Keratinocyte (primary cell): ENCODE data around the gene CENPO. TPM values are rescaled to one million over a fixed set of nuclear protein-coding genes. Genes with fewer than 3 reads are reported as not detected.

Source experiments
- DNase-seq: peaks from one replicate; pipeline ENCODE4 v3.0.0-alpha.2; 2011; ENCODE audit warnings: low read depth, missing footprints, low spot score
- FAIRE-seq: peaks from 2 replicates; lab custom pipeline; 2011; peaks lifted over from hg19 to GRCh38; lab: Jason Lieb, UNC
- H2AFZ ChIP-seq: 2 replicates; pipeline ENCODE4 v1.6.0; 2012; ENCODE audit warnings: low read length, control low read depth, inconsistent platforms; ENCODE audit not compliant: control insufficient read depth
- H3K27ac ChIP-seq: 2 replicates; pipeline ENCODE4 v1.5.1; 2011; ENCODE audit warnings: low read length; ENCODE audit not compliant: control insufficient read depth, insufficient read depth
- H3K27me3 ChIP-seq: 3 replicates; pipeline ENCODE4 v1.6.0; 2011; ENCODE audit warnings: low read length; ENCODE audit not compliant: control insufficient read depth, insufficient read depth; ENCODE audit errors: extremely low read depth
- H3K36me3 ChIP-seq, 2 experiments: 2 replicates in 1 of 2; 3 replicates in 1 of 2; pipeline ENCODE4 v1.5.1; 2011; ENCODE audit warnings: low read length in 2 of 2, mild to moderate bottlenecking in 1 of 2; ENCODE audit not compliant: control insufficient read depth in 2 of 2, insufficient read depth in 2 of 2; ENCODE audit errors: extremely low read depth in 1 of 2
- H3K4me1 ChIP-seq: 3 replicates; pipeline ENCODE4 v1.5.1; 2011; ENCODE audit warnings: low read length; ENCODE audit not compliant: control insufficient read depth, insufficient read depth; ENCODE audit errors: extremely low read depth
- H3K4me2 ChIP-seq: 3 replicates; pipeline ENCODE4 v1.6.0; 2011; ENCODE audit warnings: low read depth, low read length; ENCODE audit not compliant: control insufficient read depth, insufficient read depth; ENCODE audit errors: extremely low read depth
- H3K4me3 ChIP-seq, 3 experiments: fragments of 200-600 bp in 1 of 3; sonication (generic) in 1 of 3; 2 replicates in 2 of 3; 3 replicates in 1 of 3; pipeline ENCODE4 v1.5.1; 2011 to 2016; ENCODE audit warnings: low read length in 3 of 3, mild to moderate bottlenecking in 3 of 3, control low read depth in 2 of 3, inconsistent platforms in 1 of 3, low read depth in 1 of 3, mixed read lengths in 1 of 3, mixed run types in 1 of 3, moderate library complexity in 1 of 3; ENCODE audit not compliant: control insufficient read depth in 2 of 3, insufficient read depth in 2 of 3; ENCODE audit errors: extremely low read depth in 1 of 3
- H3K79me2 ChIP-seq: 2 replicates; pipeline ENCODE4 v1.6.0; 2012; ENCODE audit warnings: low read length; ENCODE audit not compliant: control insufficient read depth, insufficient read depth
- H3K9ac ChIP-seq: 3 replicates; pipeline ENCODE4 v1.6.0; 2011; ENCODE audit warnings: low read length; ENCODE audit not compliant: control insufficient read depth, insufficient read depth; ENCODE audit errors: extremely low read depth
- H3K9me1 ChIP-seq: 3 replicates; pipeline ENCODE4 v1.6.0; 2011; ENCODE audit warnings: low read length; ENCODE audit not compliant: control insufficient read depth, insufficient read depth; ENCODE audit errors: extremely low read depth
- H3K9me3 ChIP-seq: 2 replicates; pipeline ENCODE4 v1.5.1; 2012; ENCODE audit warnings: low read depth, low read length; ENCODE audit not compliant: control insufficient read depth
- H4K20me1 ChIP-seq: 3 replicates; pipeline ENCODE4 v1.6.0; 2011; ENCODE audit warnings: low read length; ENCODE audit not compliant: control insufficient read depth, insufficient read depth; ENCODE audit errors: extremely low read depth
- EZH2 ChIP-seq: IDR thresholded peaks from one replicate; pipeline ENCODE4 v1.6.1; 2012; ENCODE audit warnings: inconsistent platforms, mild to moderate bottlenecking, low read length, moderate library complexity
- dilution Hi-C: fragments of 300-500 bp; cut with MboI; formaldehyde crosslinking; loops from one replicate; pipeline ENCODE4 v1.7.0; 2020; ENCODE audit warnings: low sequenced_read_pairs; ENCODE audit not compliant: extremely low pct_ligation_motif_present
- polyA plus RNA-seq, 5 experiments: library from polyadenylated mRNA; depleted of rRNA in 3 of 5; stranded (reverse) in 3 of 5; stranded (forward) in 1 of 5; unstranded in 1 of 5; fragments of >200 nt; gene quantifications; 1 replicate in 1 of 5; 2 replicates in 3 of 5; 3 replicates in 1 of 5; pipeline versions ENCODE4 v1.2.1 to v1.2.3, GENCODE V29; 2011 to 2012; ENCODE audit warnings: missing spikeins in 2 of 5, low read depth in 1 of 5, low replicate concordance in 1 of 5
- TF ChIP-seq, protein P1 (sequence below), 3 experiments: IDR thresholded peaks in 1 of 3; conservative IDR thresholded peaks in 1 of 3; optimal IDR thresholded peaks in 1 of 3; 2 replicates in 2 of 3; 3 replicates in 1 of 3; pipeline versions ENCODE3 to v1.5.1; 2011; ENCODE audit warnings: low read length in 3 of 3, mild to moderate bottlenecking in 3 of 3, moderate library complexity in 2 of 3, control low read depth in 1 of 3, inconsistent platforms in 1 of 3; ENCODE audit not compliant: insufficient read depth in 2 of 3; ENCODE audit errors: extremely low read depth in 1 of 3

CENPO gene
- polyA plus RNA-seq, 1 donor (not counting 4 experiments of a cell fraction or from before 2014, with no cell fraction given) = 12.1 TPM

DNA sequence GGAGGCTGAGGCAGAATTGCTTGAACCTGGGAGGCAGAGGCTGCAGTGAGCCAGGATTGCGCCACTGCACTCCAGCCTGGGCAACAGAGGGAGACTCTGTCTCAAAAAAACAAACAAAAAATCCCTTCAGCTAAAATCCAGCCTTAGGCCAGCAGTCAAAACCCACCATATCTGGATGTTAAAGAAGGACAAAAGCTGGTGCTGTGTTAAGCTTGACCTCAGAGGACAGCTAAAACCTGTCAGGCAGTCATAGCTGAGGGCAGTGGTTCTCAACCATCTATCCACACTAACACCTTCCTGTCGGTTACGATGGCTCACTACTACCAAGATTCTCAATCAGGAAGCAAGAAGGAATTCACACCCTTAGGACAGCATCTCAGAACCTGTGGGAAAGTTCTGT, 9.6 kb upstream of the CENPO start:
- Histone ChIP-seq H3K27me3 (no peaks in the 10 kb centered on the region), H3K4me3 (no peak overlapping the region), H3K9me1 (no peaks in the 10 kb centered on the region), H4K20me1 (no peaks in the 10 kb centered on the region), H3K4me1 (no peaks in the 10 kb centered on the region), H3K79me2 (no peaks in the 10 kb centered on the region), H2AFZ (no peak overlapping the region), H3K27ac (no peak overlapping the region), H3K36me3 (no peaks in the 10 kb centered on the region), H3K9me3 (no peaks in the 10 kb centered on the region), H3K4me2 (no peak overlapping the region), H3K9ac (no peak overlapping the region)
- DNase-seq (no peak), FAIRE-seq (no peak)
- dilution Hi-C loops = no loop called here
- no peak for TF ChIP-seq EZH2
- TF ChIP-seq, protein P1, sequence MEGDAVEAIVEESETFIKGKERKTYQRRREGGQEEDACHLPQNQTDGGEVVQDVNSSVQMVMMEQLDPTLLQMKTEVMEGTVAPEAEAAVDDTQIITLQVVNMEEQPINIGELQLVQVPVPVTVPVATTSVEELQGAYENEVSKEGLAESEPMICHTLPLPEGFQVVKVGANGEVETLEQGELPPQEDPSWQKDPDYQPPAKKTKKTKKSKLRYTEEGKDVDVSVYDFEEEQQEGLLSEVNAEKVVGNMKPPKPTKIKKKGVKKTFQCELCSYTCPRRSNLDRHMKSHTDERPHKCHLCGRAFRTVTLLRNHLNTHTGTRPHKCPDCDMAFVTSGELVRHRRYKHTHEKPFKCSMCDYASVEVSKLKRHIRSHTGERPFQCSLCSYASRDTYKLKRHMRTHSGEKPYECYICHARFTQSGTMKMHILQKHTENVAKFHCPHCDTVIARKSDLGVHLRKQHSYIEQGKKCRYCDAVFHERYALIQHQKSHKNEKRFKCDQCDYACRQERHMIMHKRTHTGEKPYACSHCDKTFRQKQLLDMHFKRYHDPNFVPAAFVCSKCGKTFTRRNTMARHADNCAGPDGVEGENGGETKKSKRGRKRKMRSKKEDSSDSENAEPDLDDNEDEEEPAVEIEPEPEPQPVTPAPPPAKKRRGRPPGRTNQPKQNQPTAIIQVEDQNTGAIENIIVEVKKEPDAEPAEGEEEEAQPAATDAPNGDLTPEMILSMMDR (optimal IDR thresholded peaks at IDR 0.05 in 1 of 3, IDR thresholded peaks at IDR 0.05 in 1 of 3, conservative IDR thresholded peaks at IDR 0.05 in 1 of 3; ENCODE audit: extremely low read depth in 1 of 3, insufficient read depth in 2 of 3, low read length in 3 of 3) = no peak

DNA sequence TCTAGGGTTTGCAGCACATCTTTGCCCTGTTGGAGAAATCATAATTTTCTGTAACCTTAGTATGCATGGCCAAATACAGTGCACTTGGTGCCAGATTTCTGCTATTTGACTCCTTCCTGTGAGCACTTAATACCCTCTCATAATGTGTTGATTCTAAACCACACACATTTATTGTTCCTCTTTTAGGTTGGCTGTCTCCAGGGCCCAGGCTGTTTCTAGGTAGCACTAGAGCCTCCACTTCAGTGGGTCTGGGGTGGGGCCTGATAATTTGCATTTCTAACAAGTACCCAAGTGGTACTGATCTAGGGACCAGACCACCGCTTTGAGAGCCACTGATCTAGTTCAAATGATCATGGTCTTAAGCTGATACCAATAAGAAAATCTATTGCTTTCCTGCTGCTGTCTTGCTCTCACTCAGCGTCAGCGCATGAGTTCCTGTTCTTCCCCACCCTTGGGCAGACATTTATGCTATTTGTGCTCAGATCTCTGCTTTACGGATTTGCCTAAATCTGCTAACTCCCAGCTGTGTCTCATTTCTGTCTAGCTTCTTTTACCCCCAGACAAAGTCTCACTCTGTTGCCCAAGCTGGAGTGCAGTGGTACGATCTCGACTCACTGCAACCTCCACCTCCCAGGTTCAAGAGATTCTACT, 7.4 kb upstream of the CENPO start:
- TF ChIP-seq, protein P1 (optimal IDR thresholded peaks at IDR 0.05 in 1 of 3, IDR thresholded peaks at IDR 0.05 in 1 of 3, conservative IDR thresholded peaks at IDR 0.05 in 1 of 3; ENCODE audit: extremely low read depth in 1 of 3, insufficient read depth in 2 of 3, low read length in 3 of 3) = no peak
- no peak for TF ChIP-seq EZH2
- H3K9me3 ChIP-seq = no peaks in the 10 kb centered on the region
- no peak for FAIRE-seq

More for the DNA sequence above, 7.4 kb upstream of the CENPO start:
- H3K27ac ChIP-seq = no peak overlapping the region
- H4K20me1 ChIP-seq = no peaks in the 10 kb centered on the region
- H2AFZ ChIP-seq = no peak overlapping the region
- H3K4me2 ChIP-seq = no peak overlapping the region
- no peaks in the 10 kb centered on the region for H3K79me2 ChIP-seq
- no peak overlapping the region for H3K9ac ChIP-seq
- H3K4me1 ChIP-seq = no peaks in the 10 kb centered on the region
- dilution Hi-C loops = no loop called here
- H3K27me3 ChIP-seq = no peaks in the 10 kb centered on the region
- no peak for DNase-seq
- no peak overlapping the region for H3K4me3 ChIP-seq
- no peaks in the 10 kb centered on the region for H3K9me1 ChIP-seq
- H3K36me3 ChIP-seq = peaks cover 0 to 1% of the 10 kb centered on the region in 2 experiments
